ENCODE results near the gene SLC9B1. TPM values are rescaled to one million over a fixed set of nuclear protein-coding genes. Genes with fewer than 3 reads are reported as not detected.

The SLC9B1 gene
- total and polyA plus RNA-seq, 10 donors: 0.37 to 5.4 (median 1.7) TPM

- peak in 2 of 11 experiments; percentile 13 to 27 for TF ChIP-seq CTCF (IDR thresholded peaks at IDR 0.05 in 8 of 11, conservative IDR thresholded peaks at IDR 0.05 in 3 of 11)
- no peak for TF ChIP-seq POLR2AphosphoS5 (IDR thresholded peaks at IDR 0.05)
- no peak for DNase-seq
- intact Hi-C loops (cut with DNase I; ENCODE audit: low total_unique reads): no loop called here
- H3K27ac ChIP-seq: no peak overlapping the region
- no peaks in the 10 kb centered on the region for H3K9me3 ChIP-seq
- no peaks in the 10 kb centered on the region for H3K27me3 ChIP-seq (replicated peaks in 1 of 7)
- no peak overlapping the region for H3K4me3 ChIP-seq
- H3K36me3 ChIP-seq: peaks cover 0 to 34% (median 0%) of the 10 kb centered on the region in 6 donors
- no peaks in the 10 kb centered on the region for H3K4me1 ChIP-seq
- WGBS, 5 donors: 63 to 83% (median 71%) methylated on average over 2 of the region's 2 CpGs
Observed at GRCh38 chr4:103032574-103032973, 13.1 kb upstream of the SLC9B1 start.

- Histone ChIP-seq H3K36me3 (peaks cover 0 to 33% (median 0%) of the 10 kb centered on the region in 6 donors), H3K9me3 (no peaks in the 10 kb centered on the region), H3K4me3 (no peak overlapping the region), H3K27ac (no peak overlapping the region), H3K27me3 (replicated peaks in 1 of 7) (no peaks in the 10 kb centered on the region), H3K4me1 (no peaks in the 10 kb centered on the region)
- 94 to 98% (median 96%) methylated on average over 3 of the region's 3 CpGs for WGBS, 5 donors
- no peak for TF ChIP-seq CTCF (IDR thresholded peaks at IDR 0.05 in 8 of 11, conservative IDR thresholded peaks at IDR 0.05 in 3 of 11)
- TF ChIP-seq POLR2AphosphoS5 (IDR thresholded peaks at IDR 0.05): no peak
- no peak for TF ChIP-seq POLR2A (IDR thresholded peaks at IDR 0.05)
- no peak for DNase-seq
- intact Hi-C loops (cut with DNase I; ENCODE audit: low total_unique reads): no loop called here
Observed at GRCh38 chr4:103030791-103031190, 11.3 kb upstream of the SLC9B1 start.

GRCh38 chr4:103029300-103029699, 9.8 kb upstream of the SLC9B1 start:
- intact Hi-C loops (cut with DNase I; ENCODE audit: low total_unique reads): loop anchor here (10.0 kb wide), 1 partner anchor 66 kb away; the partner anchor contains the start of gene BDH2
- no peak for DNase-seq
- Histone ChIP-seq H3K27me3 (replicated peaks in 1 of 7) (no peaks in the 10 kb centered on the region), H3K4me1 (no peaks in the 10 kb centered on the region), H3K9me3 (no peaks in the 10 kb centered on the region), H3K27ac (no peak overlapping the region), H3K36me3 (peaks cover 0 to 28% (median 0%) of the 10 kb centered on the region in 6 donors), H3K4me3 (no peak overlapping the region)
- TF ChIP-seq POLR2AphosphoS5 (IDR thresholded peaks at IDR 0.05) (no peak), CTCF (IDR thresholded peaks at IDR 0.05 in 8 of 11, conservative IDR thresholded peaks at IDR 0.05 in 3 of 11) (no peak), POLR2A (IDR thresholded peaks at IDR 0.05) (no peak)
- WGBS, 5 donors: 69 to 100% (median 91%) methylated on average over 1 of the region's 1 CpG

- intact Hi-C loops (cut with DNase I; ENCODE audit: low total_unique reads): loop anchor here (10.0 kb wide), 1 partner anchor 68 kb away; the partner anchor contains the start of gene BDH2
- Histone ChIP-seq H3K36me3 (peaks cover 0 to 28% (median 0%) of the 10 kb centered on the region in 6 donors), H3K4me1 (no peaks in the 10 kb centered on the region), H3K9me3 (no peaks in the 10 kb centered on the region), H3K4me3 (no peak overlapping the region), H3K27me3 (replicated peaks in 1 of 7) (no peaks in the 10 kb centered on the region), H3K27ac (no peak overlapping the region)
- no peak for DNase-seq
- TF ChIP-seq CTCF (IDR thresholded peaks at IDR 0.05 in 8 of 11, conservative IDR thresholded peaks at IDR 0.05 in 3 of 11) (no peak), POLR2AphosphoS5 (IDR thresholded peaks at IDR 0.05) (no peak), POLR2A (IDR thresholded peaks at IDR 0.05) (no peak)
- 93 to 100% (median 98%) methylated on average over 1 of the region's 1 CpG for WGBS, 5 donors
Observed at GRCh38 chr4:103026868-103027267, 7.4 kb upstream of the SLC9B1 start.

Data from spleen (tissue), 11 donors.